Kidney (tissue), 14 donors: Measurements from ENCODE around the gene LRRD1. TPM values are rescaled to one million over a fixed set of nuclear protein-coding genes. Genes with fewer than 3 reads are reported as not detected.
A peak's percentile ranks its signal among the peaks of the same experiment; 100 is the strongest.

Experiments used
- DNase-seq, 5 donors: peaks; one replicate each; pipeline ENCODE4 v3.0.0-alpha.2; 2013 to 2020
- FAIRE-seq: peaks from 2 replicates; lab custom pipeline; 2012; peaks lifted over from hg19 to GRCh38; lab: Jason Lieb, UNC
- H3K27ac ChIP-seq, 2 donors: one replicate each; pipeline ENCODE4 v1.7.0; 2013; ENCODE audit warnings: low read depth in 2 of 2, low read length in 2 of 2, inconsistent platforms in 1 of 2
- H3K27me3 ChIP-seq: one replicate; pipeline ENCODE4 v1.7.1; 2013; ENCODE audit warnings: low read length, inconsistent platforms; ENCODE audit not compliant: control insufficient read depth, insufficient read depth
- H3K36me3 ChIP-seq, 3 donors: one replicate each; pipeline versions ENCODE4 v1.7.0 to v1.7.1; 2013; ENCODE audit warnings: low read length in 3 of 3, control low read depth in 1 of 3, inconsistent platforms in 1 of 3; ENCODE audit not compliant: insufficient read depth in 3 of 3, control insufficient read depth in 2 of 3
- H3K4me1 ChIP-seq, 3 donors: one replicate each; pipeline versions ENCODE4 v1.7.0 to v1.7.1; 2013; ENCODE audit warnings: low read length in 3 of 3, inconsistent platforms in 1 of 3, low read depth in 1 of 3; ENCODE audit not compliant: control insufficient read depth in 2 of 3, insufficient read depth in 2 of 3
- H3K4me3 ChIP-seq, 3 donors: one replicate each; pipeline versions ENCODE4 v1.7.0 to v1.8.1; 2013; ENCODE audit warnings: low read length in 3 of 3, control low read depth in 1 of 3, inconsistent platforms in 1 of 3
- H3K9ac ChIP-seq, 3 donors: one replicate each; pipeline versions ENCODE4 v1.7.0 to v1.7.1; 2013; ENCODE audit warnings: low read length in 3 of 3, control low read depth in 1 of 3, inconsistent platforms in 1 of 3
- H3K9me3 ChIP-seq, 3 donors: one replicate each; pipeline versions ENCODE4 v1.7.0 to v1.7.1; 2013; ENCODE audit warnings: low read length in 3 of 3, control low read depth in 1 of 3, inconsistent platforms in 1 of 3; ENCODE audit not compliant: control insufficient read depth in 2 of 3, insufficient read depth in 1 of 3
- CTCF ChIP-seq: IDR thresholded peaks from 3 replicates; pipeline ENCODE4 v1.5.1; 2012; ENCODE audit warnings: mild to moderate bottlenecking, moderate library complexity, borderline replicate concordance; ENCODE audit not compliant: insufficient read depth; ENCODE audit errors: extremely low read depth
- intact Hi-C: fragments of 100-400 bp; cut with DNase I; formaldehyde crosslinking; loops from one replicate; pipeline ENCODE4 v1.11.1; 2022
- polyA plus RNA-seq: library from polyadenylated mRNA; stranded (reverse); fragments of 350-450 nt; fragmentation: Illumina TruSeq; extraction: RNeasy Lipid Tissue Mini Kit (QIAGEN cat#74804); gene quantifications from one replicate; pipeline ENCODE4 v1.2.3, GENCODE V29; 2014; ENCODE audit warnings: low read depth, low replicate concordance; ENCODE audit not compliant: insufficient read depth
- total RNA-seq: library from RNA; stranded (reverse); fragmentation: NEBNext Ultra II Directional; extraction: Animal tissue kit (Norgen Biotek cat#: 25700); gene quantifications from one replicate; pipeline ENCODE4 v1.2.1, GENCODE V29; 2021
- donor health status: control.
- donor health status: control.
- donor health status: control.
- donor health status: control.
- donor health status: control.
- donor health status: DM: yes; HTN: yes; CAD: no.
- donor health status: Normal renal cell carcinoma (clear cell type).

Gene LRRD1
- total and polyA plus RNA-seq, 2 donors from 2014 or later: 0.25 TPM; not detected in 1

- FAIRE-seq (no peak), DNase-seq (peak in 4 of 5 donors; percentile 89 to 94 (median 91))
- Histone ChIP-seq H3K27me3 (no peaks in the 10 kb centered on the region), H3K36me3 (no peaks in the 10 kb centered on the region), H3K9me3 (no peaks in the 10 kb centered on the region), H3K4me3 (no peak overlapping the region), H3K9ac (no peak overlapping the region), H3K4me1 (peaks cover 0 to 7% (median 0%) of the 10 kb centered on the region in 3 donors), H3K27ac (no peak overlapping the region)
- TF ChIP-seq CTCF: no peak
- intact Hi-C loops: no loop called here
Measured at GRCh38 chr7:92137557-92137956, 41.4 kb downstream of the LRRD1 start.

- H3K36me3 ChIP-seq: no peaks in the 10 kb centered on the region
- FAIRE-seq (no peak), DNase-seq (peak in 3 of 5 donors; percentile 60 to 83 (median 83))
- peak overlapping the region; percentile 89 to 98 (median 92) for H3K4me3 ChIP-seq
- no peaks in the 10 kb centered on the region for H3K9me3 ChIP-seq
- peak overlapping the region; percentile 91 to 94 (median 93) for H3K9ac ChIP-seq
- H3K27ac ChIP-seq: peak overlapping the region; percentile 98 to 99
- peaks cover 0 to 7% (median 0%) of the 10 kb centered on the region in 3 donors for H3K4me1 ChIP-seq
- intact Hi-C loops: no loop called here
- TF ChIP-seq CTCF: no peak
- H3K27me3 ChIP-seq: no peaks in the 10 kb centered on the region
Measured at GRCh38 chr7:92135052-92135889, 43.7 kb downstream of the LRRD1 start.

GRCh38 chr7:92134271-92135051, 44.5 kb downstream of the LRRD1 start, which contains the start of gene CYP51A1:
CYP51A1 (minus strand) TSS chr7:92134477; CDS start chr7:92134364, 113 bp downstream.
- intact Hi-C loops: no loop called here
- Histone ChIP-seq H3K36me3 (no peaks in the 10 kb centered on the region), H3K9ac (peak within 1 kb of the TSS; percentile 91 to 94 (median 93)), H3K9me3 (no peaks in the 10 kb centered on the region), H3K27me3 (no peaks in the 10 kb centered on the region), H3K4me1 (peaks cover 0 to 7% (median 0%) of the 10 kb centered on the region in 3 donors), H3K27ac (peak within 1 kb of the TSS; percentile 98 to 99), H3K4me3 (peak within 1 kb of the TSS; percentile 89 to 98 (median 92))
- TF ChIP-seq CTCF: no peak
- DNase-seq: peak; percentile 96 to 98 (median 97)
- FAIRE-seq: no peak
